Astrocyte of the cerebellum (primary cell): ENCODE results near the gene FAM13C.
"Not testable (repeated sequence)": the region's sequence is repeated elsewhere in the genome, so short reads cannot be mapped to it uniquely, and the experiment has no call there.

Experiments
- DNase-seq: peaks from one replicate; pipeline ENCODE4 v3.0.0-alpha.2; 2011; ENCODE audit warnings: low read depth
- H3K4me3 ChIP-seq: 2 replicates; pipeline ENCODE4 v1.5.1; 2011; ENCODE audit warnings: mild to moderate bottlenecking, low read depth, low read length, moderate library complexity
- in situ Hi-C: cut with HindIII; loops from 2 replicates; pipeline ENCODE4 v1.10.0; 2017; ENCODE audit warnings: low sequenced_read_pairs
- TF ChIP-seq, protein P1 (sequence below): IDR thresholded peaks from 2 replicates; pipeline ENCODE4 v1.5.1; 2012; ENCODE audit warnings: low read length, low read depth, moderate library complexity, mild to moderate bottlenecking; ENCODE audit errors: missing control alignments

FAM13C gene

DNA sequence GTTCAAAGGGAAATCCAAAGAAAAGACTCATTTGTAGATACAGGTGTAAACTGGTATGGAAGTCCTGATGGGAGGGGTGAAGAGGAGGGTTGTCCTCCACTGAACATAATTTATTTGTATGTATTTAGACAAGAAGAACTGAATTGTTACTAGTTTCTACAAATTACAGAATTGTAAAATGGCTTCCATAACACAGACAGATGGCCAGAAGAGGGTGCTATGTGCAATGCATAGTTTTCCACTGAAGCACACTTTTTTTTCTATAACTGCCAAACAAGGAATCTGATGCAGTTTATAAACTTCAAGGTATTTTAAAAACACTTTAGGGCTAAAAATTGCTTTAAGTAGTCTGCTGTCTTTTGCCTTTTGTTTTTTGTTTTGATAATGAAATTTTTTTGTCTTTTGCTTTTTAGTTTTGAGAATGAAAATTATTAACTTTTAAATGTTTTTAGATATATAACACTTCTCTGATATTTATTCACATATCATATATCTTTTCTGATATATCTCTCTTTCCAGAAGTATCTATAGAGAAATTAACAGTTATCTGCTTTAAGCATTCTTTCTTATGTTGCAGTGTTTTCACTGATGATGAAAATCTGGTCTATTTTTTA, 127.4 kb downstream of the FAM13C start:
- TF ChIP-seq, protein P1, sequence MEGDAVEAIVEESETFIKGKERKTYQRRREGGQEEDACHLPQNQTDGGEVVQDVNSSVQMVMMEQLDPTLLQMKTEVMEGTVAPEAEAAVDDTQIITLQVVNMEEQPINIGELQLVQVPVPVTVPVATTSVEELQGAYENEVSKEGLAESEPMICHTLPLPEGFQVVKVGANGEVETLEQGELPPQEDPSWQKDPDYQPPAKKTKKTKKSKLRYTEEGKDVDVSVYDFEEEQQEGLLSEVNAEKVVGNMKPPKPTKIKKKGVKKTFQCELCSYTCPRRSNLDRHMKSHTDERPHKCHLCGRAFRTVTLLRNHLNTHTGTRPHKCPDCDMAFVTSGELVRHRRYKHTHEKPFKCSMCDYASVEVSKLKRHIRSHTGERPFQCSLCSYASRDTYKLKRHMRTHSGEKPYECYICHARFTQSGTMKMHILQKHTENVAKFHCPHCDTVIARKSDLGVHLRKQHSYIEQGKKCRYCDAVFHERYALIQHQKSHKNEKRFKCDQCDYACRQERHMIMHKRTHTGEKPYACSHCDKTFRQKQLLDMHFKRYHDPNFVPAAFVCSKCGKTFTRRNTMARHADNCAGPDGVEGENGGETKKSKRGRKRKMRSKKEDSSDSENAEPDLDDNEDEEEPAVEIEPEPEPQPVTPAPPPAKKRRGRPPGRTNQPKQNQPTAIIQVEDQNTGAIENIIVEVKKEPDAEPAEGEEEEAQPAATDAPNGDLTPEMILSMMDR: peak; percentile 63
- DNase-seq: peak; percentile 37
- H3K4me3 ChIP-seq: no peak overlapping the region
- in situ Hi-C loops: loop anchor here (5.0 kb wide), 1 partner anchor 347 kb away; no protein-coding TSS in a partner anchor

DNA sequence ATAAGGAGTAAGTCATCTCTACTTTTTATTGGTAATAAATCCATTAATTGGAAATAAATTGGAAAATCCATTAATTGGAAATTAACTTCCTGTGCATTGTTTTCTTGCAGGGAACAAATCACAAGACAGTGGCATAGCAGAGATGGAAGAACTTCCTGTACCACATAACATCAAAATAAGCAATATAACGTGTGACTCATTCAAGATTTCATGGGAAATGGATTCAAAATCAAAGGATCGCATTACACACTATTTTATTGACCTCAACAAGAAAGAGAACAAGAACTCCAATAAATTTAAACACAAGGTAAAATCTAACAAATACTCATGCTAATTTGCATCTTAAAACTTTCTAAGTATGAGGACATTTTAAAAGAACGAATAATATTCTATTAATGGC, 128.2 kb downstream of the FAM13C start:
- TF ChIP-seq, protein P1: no peak
- peak; percentile 9 for DNase-seq
- in situ Hi-C loops: no loop called here
- H3K4me3 ChIP-seq: no peak overlapping the region

DNA sequence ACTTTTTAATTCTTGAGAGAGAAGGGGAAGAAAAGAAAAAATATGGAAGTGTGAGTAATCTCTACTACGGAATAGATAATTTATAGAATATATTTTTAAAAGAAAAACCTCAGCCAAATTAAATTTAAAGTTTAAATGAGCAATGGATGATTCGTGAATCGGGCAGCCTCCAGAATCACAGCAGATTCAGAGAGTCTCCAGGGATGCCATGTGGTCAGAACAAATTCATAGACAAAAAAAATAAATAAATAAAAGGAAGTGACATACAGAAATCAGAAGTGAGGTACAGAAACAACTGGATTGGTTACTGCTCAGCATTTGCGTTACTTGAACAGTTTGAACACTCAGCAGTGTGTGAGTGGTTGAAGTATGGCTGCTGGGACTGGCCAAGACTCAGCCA, 132.9 kb downstream of the FAM13C start:
- no peak for DNase-seq
- TF ChIP-seq, protein P1: no peak
- in situ Hi-C loops: no loop called here

DNA sequence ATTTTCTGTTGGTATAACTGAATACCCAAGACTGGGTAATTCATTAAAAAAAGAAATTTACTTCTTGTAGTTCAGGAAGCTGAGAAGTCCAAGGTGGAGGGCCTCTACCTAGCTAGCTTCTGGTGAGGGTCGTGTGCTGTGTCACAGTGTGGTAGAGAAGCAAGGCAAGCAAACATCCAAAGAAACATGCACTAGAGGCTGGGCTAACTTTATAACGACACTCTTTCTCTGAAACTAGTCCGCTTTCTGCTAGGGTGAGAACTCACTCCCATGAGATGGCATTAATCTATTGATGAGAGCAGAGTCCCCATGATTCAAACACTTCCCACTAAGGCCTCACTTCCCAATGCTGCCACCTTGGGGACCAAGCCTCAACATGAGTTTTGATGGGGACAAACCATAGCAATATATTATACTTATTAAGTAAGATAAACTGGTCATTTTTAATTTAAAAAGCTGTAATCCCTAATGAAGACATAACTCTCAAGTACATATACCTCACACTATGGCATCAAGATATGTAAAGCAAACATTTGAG, 135.1 kb downstream of the FAM13C start:
- no peak overlapping the region for H3K4me3 ChIP-seq
- TF ChIP-seq, protein P1: no peak
- in situ Hi-C loops: no loop called here
- DNase-seq: no peak

More for the DNA sequence above, 132.9 kb downstream of the FAM13C start:
- no peak overlapping the region for H3K4me3 ChIP-seq

DNA sequence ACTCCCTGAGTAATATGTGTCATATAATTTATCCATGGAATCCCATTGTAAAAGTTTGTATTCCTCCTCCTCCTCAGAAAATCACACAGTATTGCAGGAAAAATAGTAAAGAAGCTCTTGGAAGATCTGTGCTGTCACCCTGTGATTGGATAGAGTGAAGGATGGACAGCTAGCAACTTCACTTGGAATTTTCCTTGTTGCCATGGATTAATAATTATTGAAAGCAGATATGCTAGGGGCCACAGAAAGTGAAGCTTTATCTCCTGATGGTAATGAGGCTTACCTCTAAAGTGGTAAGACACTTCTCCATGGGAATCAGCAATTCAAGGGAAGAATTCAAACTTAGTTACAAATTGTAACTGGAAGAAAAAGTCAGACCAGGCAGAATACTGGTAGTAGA, 137.1 kb downstream of the FAM13C start:
- TF ChIP-seq, protein P1: no peak
- no peak for DNase-seq
- in situ Hi-C loops: no loop called here
- H3K4me3 ChIP-seq: no peak overlapping the region

DNA sequence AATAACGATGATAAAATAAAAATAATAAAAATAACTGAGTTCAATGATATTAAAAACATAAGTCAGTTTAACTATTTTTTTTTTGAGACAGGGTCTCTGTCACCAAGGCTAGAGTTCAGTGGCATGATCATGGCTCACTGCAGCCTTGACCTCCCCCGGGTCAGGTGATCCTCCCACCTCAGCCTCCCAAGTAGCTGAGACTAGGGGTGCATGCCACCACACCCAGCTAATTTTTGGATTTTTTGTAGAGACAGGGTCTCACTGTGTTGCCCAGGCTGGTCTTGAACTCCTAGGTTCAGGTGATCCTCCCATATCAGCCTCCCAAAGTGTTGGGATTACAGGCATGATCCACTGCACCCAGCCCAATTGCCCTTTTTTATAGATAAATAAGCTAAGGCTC, 138.8 kb downstream of the FAM13C start:
- in situ Hi-C loops, DNase-seq: not testable (repeated sequence)

DNA sequence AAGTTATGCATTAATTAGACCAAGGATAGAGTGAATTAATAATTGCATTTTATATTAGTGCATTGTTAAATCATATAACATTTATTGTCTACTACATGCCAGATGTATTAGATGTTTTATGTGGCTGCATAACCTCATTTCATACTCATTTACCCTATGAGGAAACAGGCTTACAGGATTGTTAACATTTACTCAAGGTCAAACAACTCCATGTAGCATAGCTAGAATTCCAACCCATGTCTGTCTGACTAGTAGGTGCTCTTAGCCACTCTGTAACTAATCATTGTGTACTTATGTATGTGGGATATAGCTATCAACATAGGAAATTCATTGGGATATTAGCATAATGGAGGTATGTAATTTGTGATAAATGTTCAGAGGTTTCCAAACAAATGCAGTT, 139.6 kb downstream of the FAM13C start:
- TF ChIP-seq, protein P1: no peak
- in situ Hi-C loops: no loop called here
- DNase-seq: no peak
- H3K4me3 ChIP-seq: no peak overlapping the region

More for the DNA sequence above, 138.8 kb downstream of the FAM13C start:
- not testable (repeated sequence) for H3K4me3 ChIP-seq
